ENCODE results near the gene FAM200A. TPM values are rescaled to one million over a fixed set of nuclear protein-coding genes. Genes with fewer than 3 reads are reported as not detected.

Gene FAM200A
- polyA plus RNA-seq, 1 donor (not counting 4 experiments of a cell fraction or from before 2014, with no cell fraction given): 7.6 TPM

GRCh38 chr7:99597762-99598501 is 46.0 kb upstream of the FAM200A start, which contains the start of gene TMEM225B:
TSS of gene TMEM225B (plus strand) at chr7:99598267. CDS start at chr7:99604389, 6,122 bp downstream.
- no peak for FAIRE-seq
- Histone ChIP-seq H3K79me2 (ENCODE audit: control insufficient read depth, insufficient read depth, low read length) (no peaks in the 10 kb centered on the region), H3K36me3 (ENCODE audit: control insufficient read depth in 2 of 2, extremely low read depth in 1 of 2, insufficient read depth in 2 of 2, low read length in 2 of 2) (no peaks in the 10 kb centered on the region), H3K9me3 (ENCODE audit: control insufficient read depth, low read depth, low read length) (no peaks in the 10 kb centered on the region), H4K20me1 (ENCODE audit: control insufficient read depth, extremely low read depth, insufficient read depth, low read length) (no peaks in the 10 kb centered on the region), H2AFZ (ENCODE audit: control insufficient read depth, low read length) (no peak within 1 kb of the TSS), H3K4me3 (ENCODE audit: control insufficient read depth in 2 of 3, extremely low read depth in 1 of 3, insufficient read depth in 2 of 3, low read depth in 1 of 3, low read length in 3 of 3) (no peak within 1 kb of the TSS), H3K27ac (ENCODE audit: control insufficient read depth, insufficient read depth, low read length) (no peak within 1 kb of the TSS), H3K4me2 (ENCODE audit: control insufficient read depth, extremely low read depth, insufficient read depth, low read depth, low read length) (no peak within 1 kb of the TSS), H3K27me3 (ENCODE audit: control insufficient read depth, extremely low read depth, insufficient read depth, low read length) (no peaks in the 10 kb centered on the region), H3K4me1 (ENCODE audit: control insufficient read depth, extremely low read depth, insufficient read depth, low read length) (no peaks in the 10 kb centered on the region), H3K9me1 (ENCODE audit: control insufficient read depth, extremely low read depth, insufficient read depth, low read length) (no peaks in the 10 kb centered on the region), H3K9ac (ENCODE audit: control insufficient read depth, extremely low read depth, insufficient read depth, low read length) (no peak within 1 kb of the TSS)
- DNase-seq (ENCODE audit: low read depth, low spot score): no peak
- TF ChIP-seq EZH2 (IDR thresholded peaks at IDR 0.05; ENCODE audit: low read length) (no peak), CTCF (optimal IDR thresholded peaks at IDR 0.05 in 1 of 3, IDR thresholded peaks at IDR 0.05 in 1 of 3, conservative IDR thresholded peaks at IDR 0.05 in 1 of 3; ENCODE audit: extremely low read depth in 1 of 3, insufficient read depth in 2 of 3, low read length in 3 of 3) (no peak)
- dilution Hi-C loops (cut with MboI; ENCODE audit: extremely low pct_ligation_motif_present, low sequenced_read_pairs): no loop called here

DNA sequence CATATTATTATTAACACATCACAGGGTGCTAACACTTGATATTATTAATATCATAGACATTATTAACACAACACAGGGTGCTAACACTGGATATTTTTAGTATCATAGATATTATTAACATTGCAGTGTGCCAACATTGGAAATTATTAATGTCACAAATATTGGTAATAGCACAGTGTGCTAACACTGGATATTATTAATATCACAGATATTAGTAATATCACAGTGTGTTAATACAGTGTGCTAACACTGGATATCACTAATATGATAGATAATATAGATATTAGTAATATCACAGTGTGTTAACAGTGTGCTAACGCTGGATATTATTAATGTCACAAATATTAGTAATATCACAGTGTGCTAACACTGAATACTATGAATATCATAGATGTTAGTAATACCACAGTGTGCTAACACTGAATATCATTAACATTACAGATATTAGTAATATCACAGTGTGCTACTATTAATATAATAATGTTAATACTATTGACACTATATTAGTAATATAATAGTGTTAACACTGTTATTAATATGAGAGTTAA is 44.6 kb upstream of the FAM200A start:
- no peak overlapping the region for H3K27ac ChIP-seq (ENCODE audit: control insufficient read depth, insufficient read depth, low read length)
- H3K9me3 ChIP-seq (ENCODE audit: control insufficient read depth, low read depth, low read length): no peaks in the 10 kb centered on the region
- no peak overlapping the region for H3K4me2 ChIP-seq (ENCODE audit: control insufficient read depth, extremely low read depth, insufficient read depth, low read depth, low read length)
- H3K4me3 ChIP-seq (ENCODE audit: control insufficient read depth in 2 of 3, extremely low read depth in 1 of 3, insufficient read depth in 2 of 3, low read depth in 1 of 3, low read length in 3 of 3): no peak overlapping the region
- H3K27me3 ChIP-seq (ENCODE audit: control insufficient read depth, extremely low read depth, insufficient read depth, low read length): no peaks in the 10 kb centered on the region
- no peaks in the 10 kb centered on the region for H4K20me1 ChIP-seq (ENCODE audit: control insufficient read depth, extremely low read depth, insufficient read depth, low read length)
- no peak for DNase-seq (ENCODE audit: low read depth, low spot score)
- TF ChIP-seq CTCF (optimal IDR thresholded peaks at IDR 0.05 in 1 of 3, IDR thresholded peaks at IDR 0.05 in 1 of 3, conservative IDR thresholded peaks at IDR 0.05 in 1 of 3; ENCODE audit: extremely low read depth in 1 of 3, insufficient read depth in 2 of 3, low read length in 3 of 3) (no peak), EZH2 (IDR thresholded peaks at IDR 0.05; ENCODE audit: low read length) (no peak)
- H3K9ac ChIP-seq (ENCODE audit: control insufficient read depth, extremely low read depth, insufficient read depth, low read length): no peak overlapping the region
- H3K36me3 ChIP-seq (ENCODE audit: control insufficient read depth in 2 of 2, extremely low read depth in 1 of 2, insufficient read depth in 2 of 2, low read length in 2 of 2): no peaks in the 10 kb centered on the region
- no peak for FAIRE-seq
- no peaks in the 10 kb centered on the region for H3K4me1 ChIP-seq (ENCODE audit: control insufficient read depth, extremely low read depth, insufficient read depth, low read length)
- H3K79me2 ChIP-seq (ENCODE audit: control insufficient read depth, insufficient read depth, low read length): no peaks in the 10 kb centered on the region
- no peak overlapping the region for H2AFZ ChIP-seq (ENCODE audit: control insufficient read depth, low read length)
- dilution Hi-C loops (cut with MboI; ENCODE audit: extremely low pct_ligation_motif_present, low sequenced_read_pairs): no loop called here
- no peaks in the 10 kb centered on the region for H3K9me1 ChIP-seq (ENCODE audit: control insufficient read depth, extremely low read depth, insufficient read depth, low read length)
